ENCODE measurements around the gene DISC1.

GRCh38 chr1:231930257-231930947, 303.8 kb downstream of the DISC1 start:
- no peak for TF ChIP-seq CREB1 (CRISPR knock-in tag; IDR thresholded peaks at IDR 0.05; ENCODE audit: low read depth)
- TF ChIP-seq REST (IDR thresholded peaks at IDR 0.05; ENCODE audit: unreplicated experiment) = no peak
- no peak for TF ChIP-seq EZH2phosphoT487 (IDR thresholded peaks at IDR 0.05; ENCODE audit: unreplicated experiment)
- TF ChIP-seq CTCF (conservative IDR thresholded peaks at IDR 0.05; ENCODE audit: low read depth in 2 of 2) = no peak
- TF ChIP-seq EZH2 (IDR thresholded peaks at IDR 0.05; ENCODE audit: low read depth, unreplicated experiment) = no peak
- TF ChIP-seq JUNB (IDR thresholded peaks at IDR 0.05; ENCODE audit: unreplicated experiment) = no peak
- TF ChIP-seq POLR2AphosphoS5 (IDR thresholded peaks at IDR 0.05; ENCODE audit: low read depth) = no peak
- no peak for TF ChIP-seq NANOG (IDR thresholded peaks at IDR 0.05; ENCODE audit: borderline replicate concordance)
- no peak for TF ChIP-seq ZNF114 (CRISPR knock-in tag; IDR thresholded peaks at IDR 0.05)
- TF ChIP-seq ZNF331 (CRISPR knock-in tag; IDR thresholded peaks at IDR 0.05; ENCODE audit: low read depth) = no peak
- TF ChIP-seq, protein P1, sequence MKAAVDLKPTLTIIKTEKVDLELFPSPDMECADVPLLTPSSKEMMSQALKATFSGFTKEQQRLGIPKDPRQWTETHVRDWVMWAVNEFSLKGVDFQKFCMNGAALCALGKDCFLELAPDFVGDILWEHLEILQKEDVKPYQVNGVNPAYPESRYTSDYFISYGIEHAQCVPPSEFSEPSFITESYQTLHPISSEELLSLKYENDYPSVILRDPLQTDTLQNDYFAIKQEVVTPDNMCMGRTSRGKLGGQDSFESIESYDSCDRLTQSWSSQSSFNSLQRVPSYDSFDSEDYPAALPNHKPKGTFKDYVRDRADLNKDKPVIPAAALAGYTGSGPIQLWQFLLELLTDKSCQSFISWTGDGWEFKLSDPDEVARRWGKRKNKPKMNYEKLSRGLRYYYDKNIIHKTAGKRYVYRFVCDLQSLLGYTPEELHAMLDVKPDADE (IDR thresholded peaks at IDR 0.05) = no peak
- TF ChIP-seq, protein P2, sequence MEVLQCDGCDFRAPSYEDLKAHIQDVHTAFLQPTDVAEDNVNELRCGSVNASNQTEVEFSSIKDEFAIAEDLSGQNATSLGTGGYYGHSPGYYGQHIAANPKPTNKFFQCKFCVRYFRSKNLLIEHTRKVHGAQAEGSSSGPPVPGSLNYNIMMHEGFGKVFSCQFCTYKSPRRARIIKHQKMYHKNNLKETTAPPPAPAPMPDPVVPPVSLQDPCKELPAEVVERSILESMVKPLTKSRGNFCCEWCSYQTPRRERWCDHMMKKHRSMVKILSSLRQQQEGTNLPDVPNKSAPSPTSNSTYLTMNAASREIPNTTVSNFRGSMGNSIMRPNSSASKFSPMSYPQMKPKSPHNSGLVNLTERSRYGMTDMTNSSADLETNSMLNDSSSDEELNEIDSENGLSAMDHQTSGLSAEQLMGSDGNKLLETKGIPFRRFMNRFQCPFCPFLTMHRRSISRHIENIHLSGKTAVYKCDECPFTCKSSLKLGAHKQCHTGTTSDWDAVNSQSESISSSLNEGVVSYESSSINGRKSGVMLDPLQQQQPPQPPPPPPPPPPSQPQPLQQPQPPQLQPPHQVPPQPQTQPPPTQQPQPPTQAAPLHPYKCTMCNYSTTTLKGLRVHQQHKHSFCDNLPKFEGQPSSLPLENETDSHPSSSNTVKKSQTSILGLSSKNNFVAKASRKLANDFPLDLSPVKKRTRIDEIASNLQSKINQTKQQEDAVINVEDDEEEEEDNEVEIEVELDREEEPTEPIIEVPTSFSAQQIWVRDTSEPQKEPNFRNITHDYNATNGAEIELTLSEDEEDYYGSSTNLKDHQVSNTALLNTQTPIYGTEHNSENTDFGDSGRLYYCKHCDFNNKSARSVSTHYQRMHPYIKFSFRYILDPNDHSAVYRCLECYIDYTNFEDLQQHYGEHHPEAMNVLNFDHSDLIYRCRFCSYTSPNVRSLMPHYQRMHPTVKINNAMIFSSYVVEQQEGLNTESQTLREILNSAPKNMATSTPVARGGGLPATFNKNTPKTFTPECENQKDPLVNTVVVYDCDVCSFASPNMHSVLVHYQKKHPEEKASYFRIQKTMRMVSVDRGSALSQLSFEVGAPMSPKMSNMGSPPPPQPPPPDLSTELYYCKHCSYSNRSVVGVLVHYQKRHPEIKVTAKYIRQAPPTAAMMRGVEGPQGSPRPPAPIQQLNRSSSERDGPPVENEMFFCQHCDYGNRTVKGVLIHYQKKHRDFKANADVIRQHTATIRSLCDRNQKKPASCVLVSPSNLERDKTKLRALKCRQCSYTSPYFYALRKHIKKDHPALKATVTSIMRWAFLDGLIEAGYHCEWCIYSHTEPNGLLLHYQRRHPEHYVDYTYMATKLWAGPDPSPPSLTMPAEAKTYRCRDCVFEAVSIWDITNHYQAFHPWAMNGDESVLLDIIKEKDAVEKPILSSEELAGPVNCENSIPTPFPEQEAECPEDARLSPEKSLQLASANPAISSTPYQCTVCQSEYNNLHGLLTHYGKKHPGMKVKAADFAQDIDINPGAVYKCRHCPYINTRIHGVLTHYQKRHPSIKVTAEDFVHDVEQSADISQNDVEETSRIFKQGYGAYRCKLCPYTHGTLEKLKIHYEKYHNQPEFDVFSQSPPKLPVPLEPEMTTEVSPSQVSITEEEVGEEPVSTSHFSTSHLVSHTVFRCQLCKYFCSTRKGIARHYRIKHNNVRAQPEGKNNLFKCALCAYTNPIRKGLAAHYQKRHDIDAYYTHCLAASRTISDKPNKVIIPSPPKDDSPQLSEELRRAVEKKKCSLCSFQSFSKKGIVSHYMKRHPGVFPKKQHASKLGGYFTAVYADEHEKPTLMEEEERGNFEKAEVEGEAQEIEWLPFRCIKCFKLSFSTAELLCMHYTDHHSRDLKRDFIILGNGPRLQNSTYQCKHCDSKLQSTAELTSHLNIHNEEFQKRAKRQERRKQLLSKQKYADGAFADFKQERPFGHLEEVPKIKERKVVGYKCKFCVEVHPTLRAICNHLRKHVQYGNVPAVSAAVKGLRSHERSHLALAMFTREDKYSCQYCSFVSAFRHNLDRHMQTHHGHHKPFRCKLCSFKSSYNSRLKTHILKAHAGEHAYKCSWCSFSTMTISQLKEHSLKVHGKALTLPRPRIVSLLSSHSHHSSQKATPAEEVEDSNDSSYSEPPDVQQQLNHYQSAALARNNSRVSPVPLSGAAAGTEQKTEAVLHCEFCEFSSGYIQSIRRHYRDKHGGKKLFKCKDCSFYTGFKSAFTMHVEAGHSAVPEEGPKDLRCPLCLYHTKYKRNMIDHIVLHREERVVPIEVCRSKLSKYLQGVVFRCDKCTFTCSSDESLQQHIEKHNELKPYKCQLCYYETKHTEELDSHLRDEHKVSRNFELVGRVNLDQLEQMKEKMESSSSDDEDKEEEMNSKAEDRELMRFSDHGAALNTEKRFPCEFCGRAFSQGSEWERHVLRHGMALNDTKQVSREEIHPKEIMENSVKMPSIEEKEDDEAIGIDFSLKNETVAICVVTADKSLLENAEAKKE (CRISPR knock-in tag; IDR thresholded peaks at IDR 0.05) = no peak
- no peak for TF ChIP-seq STAT1 (IDR thresholded peaks at IDR 0.05; ENCODE audit: unreplicated experiment)
